ENCODE measurements around the gene SNRPA. TPM values are rescaled to one million over a fixed set of nuclear protein-coding genes. Genes with fewer than 3 reads are reported as not detected.
A peak's percentile ranks its signal among the peaks of the same experiment; 100 is the strongest.
"Not testable (repeated sequence)": the region's sequence is repeated elsewhere in the genome, so short reads cannot be mapped to it uniquely, and the experiment has no call there.

The SNRPA gene
- total and polyA plus RNA-seq, 4 donors: 26.7 to 49.1 (median 43.8) TPM

GRCh38 chr19:40783711-40784110, 32.7 kb downstream of the SNRPA start:
- Histone ChIP-seq H3K4me3 (ENCODE audit: low read length in 2 of 2) (no peak overlapping the region), H3K27me3 (ENCODE audit: control insufficient read depth in 1 of 2, insufficient read depth in 2 of 2, low read length in 1 of 2) (no peaks in the 10 kb centered on the region), H3K9me3 (ENCODE audit: control insufficient read depth, low read length) (no peaks in the 10 kb centered on the region), H3K27ac (ENCODE audit: low read depth in 1 of 2, low read length in 2 of 2) (no peak overlapping the region), H3K36me3 (ENCODE audit: control insufficient read depth in 1 of 2, insufficient read depth in 2 of 2, low read length in 1 of 2) (peaks cover 0 to 2% of the 10 kb centered on the region in 2 donors), H3K4me1 (ENCODE audit: control insufficient read depth in 1 of 2, insufficient read depth in 2 of 2, low read length in 2 of 2) (no peaks in the 10 kb centered on the region)
- DNase-seq: no peak
- WGBS, 2 donors: 88 to 92% methylated on average over 14 of the region's 14 CpGs
- no peak for ATAC-seq (ENCODE audit: low FRiP score)
- intact Hi-C loops (cut with DNase I): no loop called here

DNA sequence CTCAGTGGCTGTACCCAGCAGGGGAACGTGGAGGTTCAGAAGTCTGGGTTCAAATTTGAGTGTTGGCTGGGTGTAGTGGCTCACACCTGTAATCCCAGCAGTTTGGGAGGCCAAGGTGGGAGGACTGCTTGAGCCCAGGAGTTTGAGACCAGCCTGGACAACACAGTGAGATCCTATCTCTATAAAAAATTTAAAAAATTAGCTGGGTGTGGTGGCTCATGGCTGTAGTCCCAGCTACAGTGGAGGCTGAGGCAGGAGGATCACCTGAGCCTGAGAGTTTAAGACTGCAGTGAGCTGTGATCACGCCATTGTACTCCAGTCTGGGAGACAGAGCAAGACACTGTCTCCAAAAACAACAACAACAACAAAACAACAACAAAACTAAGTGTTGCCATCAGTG, 33.1 kb downstream of the SNRPA start:
- H3K36me3 ChIP-seq (ENCODE audit: control insufficient read depth in 1 of 2, insufficient read depth in 2 of 2, low read length in 1 of 2); H3K27ac ChIP-seq (ENCODE audit: low read depth in 1 of 2, low read length in 2 of 2); H3K27me3 ChIP-seq (ENCODE audit: control insufficient read depth in 1 of 2, insufficient read depth in 2 of 2, low read length in 1 of 2); H3K4me3 ChIP-seq (ENCODE audit: low read length in 2 of 2); H3K9me3 ChIP-seq (ENCODE audit: control insufficient read depth, low read length); ATAC-seq (ENCODE audit: low FRiP score); H3K4me1 ChIP-seq (ENCODE audit: control insufficient read depth in 1 of 2, insufficient read depth in 2 of 2, low read length in 2 of 2); DNase-seq; intact Hi-C loops (cut with DNase I): not testable (repeated sequence)
- WGBS, 2 donors: 96 to 97% methylated on average over 2 of the region's 2 CpGs

DNA sequence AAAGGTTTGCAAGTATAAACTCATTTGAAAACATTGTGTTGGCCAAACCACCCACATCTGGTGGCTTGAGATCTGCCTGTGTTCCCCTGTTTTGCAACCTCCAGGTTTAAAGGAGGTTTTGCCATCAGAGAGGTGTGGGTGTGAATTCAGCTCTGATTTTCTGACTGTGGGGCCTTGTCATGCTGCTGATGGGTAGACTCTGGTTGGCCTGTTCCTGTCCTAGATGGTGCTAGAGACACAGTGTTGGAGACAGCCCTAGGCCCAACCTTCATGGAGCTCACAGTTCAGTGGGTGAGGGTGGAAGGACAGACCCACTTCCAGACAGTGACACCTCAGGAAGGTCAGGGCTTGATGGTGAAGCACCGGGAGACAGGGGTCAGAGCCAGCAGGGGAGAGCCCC, 34.5 kb downstream of the SNRPA start:
- Histone ChIP-seq H3K9me3 (ENCODE audit: control insufficient read depth, low read length) (no peaks in the 10 kb centered on the region), H3K27me3 (ENCODE audit: control insufficient read depth in 1 of 2, insufficient read depth in 2 of 2, low read length in 1 of 2) (no peaks in the 10 kb centered on the region), H3K27ac (ENCODE audit: low read depth in 1 of 2, low read length in 2 of 2) (peak overlapping the region in 1 of 2 donors; percentile 42), H3K4me3 (ENCODE audit: low read length in 2 of 2) (no peak overlapping the region), H3K36me3 (ENCODE audit: control insufficient read depth in 1 of 2, insufficient read depth in 2 of 2, low read length in 1 of 2) (peaks cover 0 to 2% of the 10 kb centered on the region in 2 donors), H3K4me1 (ENCODE audit: control insufficient read depth in 1 of 2, insufficient read depth in 2 of 2, low read length in 2 of 2) (no peaks in the 10 kb centered on the region)
- ATAC-seq (ENCODE audit: low FRiP score) (no peak), DNase-seq (no peak)
- WGBS, 2 donors: 68 to 87% methylated on average over 1 of the region's 1 CpG
- intact Hi-C loops (cut with DNase I): no loop called here

DNA sequence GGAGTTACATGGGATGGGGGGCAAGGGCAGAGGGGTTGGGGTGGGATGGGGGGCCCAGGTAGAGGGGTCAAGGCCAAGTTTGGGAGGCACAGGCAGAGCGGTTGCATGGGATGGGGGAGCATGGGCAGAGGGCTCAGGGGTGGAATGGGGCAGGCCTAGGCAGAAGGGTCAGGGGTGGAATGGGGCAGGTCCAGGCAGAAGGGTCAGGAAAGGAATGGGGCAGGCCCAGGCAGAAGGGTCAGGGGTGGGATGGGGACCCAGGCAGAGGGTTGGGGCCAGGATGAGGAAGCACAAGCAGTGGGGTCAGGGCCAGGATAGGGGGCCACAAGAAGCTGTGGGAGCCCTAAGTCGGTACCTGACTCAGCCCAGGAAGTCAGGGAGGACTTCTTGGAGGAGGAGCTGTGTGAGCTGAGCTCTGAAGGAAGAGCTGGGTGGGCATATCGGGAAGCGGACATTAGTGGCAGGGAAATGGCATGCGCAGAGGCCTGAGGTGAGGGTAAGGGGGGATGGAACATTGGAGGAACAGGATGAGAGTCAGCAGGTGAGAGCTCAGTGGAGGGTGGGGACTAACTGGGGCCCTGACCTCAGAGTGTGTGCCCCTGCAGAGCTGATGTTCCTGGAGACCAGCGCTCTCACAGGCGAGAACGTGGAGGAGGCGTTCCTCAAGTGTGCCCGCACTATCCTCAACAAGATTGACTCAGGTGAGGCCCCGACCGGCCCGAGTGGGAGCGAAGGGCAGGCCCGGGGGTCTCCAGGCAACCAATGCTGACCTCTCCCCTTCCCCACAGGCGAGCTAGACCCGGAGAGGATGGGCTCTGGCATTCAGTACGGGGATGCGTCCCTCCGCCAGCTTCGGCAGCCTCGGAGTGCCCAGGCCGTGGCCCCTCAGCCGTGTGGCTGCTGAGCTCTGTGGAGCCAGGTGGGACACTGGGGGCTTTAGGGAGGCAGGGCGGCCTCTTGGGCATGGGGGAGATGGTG, 35.3 kb downstream of the SNRPA start:
- Histone ChIP-seq H3K9me3 (ENCODE audit: control insufficient read depth, low read length) (no peaks in the 10 kb centered on the region), H3K36me3 (ENCODE audit: control insufficient read depth in 1 of 2, insufficient read depth in 2 of 2, low read length in 1 of 2) (peaks cover 0 to 2% of the 10 kb centered on the region in 2 donors), H3K27me3 (ENCODE audit: control insufficient read depth in 1 of 2, insufficient read depth in 2 of 2, low read length in 1 of 2) (no peaks in the 10 kb centered on the region), H3K4me1 (ENCODE audit: control insufficient read depth in 1 of 2, insufficient read depth in 2 of 2, low read length in 2 of 2) (no peaks in the 10 kb centered on the region), H3K4me3 (ENCODE audit: low read length in 2 of 2) (no peak overlapping the region), H3K27ac (ENCODE audit: low read depth in 1 of 2, low read length in 2 of 2) (no peak overlapping the region)
- intact Hi-C loops (cut with DNase I): no loop called here
- WGBS, 2 donors: 92 to 93% methylated on average over 25 of the region's 25 CpGs
- ATAC-seq (ENCODE audit: low FRiP score) (peak; percentile 55), DNase-seq (no peak)

GRCh38 chr19:40791349-40791748, 40.3 kb downstream of the SNRPA start:
- Histone ChIP-seq H3K4me3 (ENCODE audit: low read length in 2 of 2) (no peak overlapping the region), H3K27ac (ENCODE audit: low read depth in 1 of 2, low read length in 2 of 2) (peak overlapping the region in 1 of 2 donors; percentile 86), H3K27me3 (ENCODE audit: control insufficient read depth in 1 of 2, insufficient read depth in 2 of 2, low read length in 1 of 2) (no peaks in the 10 kb centered on the region), H3K36me3 (ENCODE audit: control insufficient read depth in 1 of 2, insufficient read depth in 2 of 2, low read length in 1 of 2) (peaks cover 0 to 2% of the 10 kb centered on the region in 2 donors), H3K9me3 (ENCODE audit: control insufficient read depth, low read length) (no peaks in the 10 kb centered on the region), H3K4me1 (ENCODE audit: control insufficient read depth in 1 of 2, insufficient read depth in 2 of 2, low read length in 2 of 2) (peaks cover 0 to 3% of the 10 kb centered on the region in 2 donors)
- ATAC-seq (ENCODE audit: low FRiP score) (peak; percentile 68), DNase-seq (no peak)
- intact Hi-C loops (cut with DNase I): no loop called here
- 10 to 14% methylated on average over 7 of the region's 7 CpGs for WGBS, 2 donors

DNA sequence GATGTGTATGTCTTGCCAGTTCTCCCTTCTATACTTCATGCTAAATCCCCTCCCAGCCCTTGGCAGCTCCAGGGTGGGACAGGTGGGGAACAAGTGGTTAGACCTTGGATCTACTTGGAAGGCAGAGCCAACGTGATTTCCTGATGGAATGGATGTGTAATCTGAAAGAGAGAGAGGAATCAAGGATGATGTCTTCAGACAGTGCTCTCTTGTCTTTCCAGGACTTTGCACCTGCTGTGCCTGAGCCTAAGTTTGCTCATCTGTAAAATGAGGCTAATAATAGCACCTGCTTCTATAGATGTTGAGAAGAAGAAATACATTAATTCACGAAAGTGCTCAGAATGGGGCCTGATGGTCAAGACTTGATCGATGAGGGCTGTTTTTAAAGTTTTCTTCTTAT, 41.0 kb downstream of the SNRPA start:
- DNase-seq: no peak
- WGBS, 2 donors: 62 to 67% methylated on average over 3 of the region's 3 CpGs
- H3K4me3 ChIP-seq (ENCODE audit: low read length in 2 of 2): no peak overlapping the region
- H3K27ac ChIP-seq (ENCODE audit: low read depth in 1 of 2, low read length in 2 of 2): peak overlapping the region; percentile 2 to 48
- H3K36me3 ChIP-seq (ENCODE audit: control insufficient read depth in 1 of 2, insufficient read depth in 2 of 2, low read length in 1 of 2): no peaks in the 10 kb centered on the region
- no peaks in the 10 kb centered on the region for H3K9me3 ChIP-seq (ENCODE audit: control insufficient read depth, low read length)
- ATAC-seq (ENCODE audit: low FRiP score): no peak
- intact Hi-C loops (cut with DNase I): no loop called here
- H3K4me1 ChIP-seq (ENCODE audit: control insufficient read depth in 1 of 2, insufficient read depth in 2 of 2, low read length in 2 of 2): peaks cover 0 to 3% of the 10 kb centered on the region in 2 donors
- H3K27me3 ChIP-seq (ENCODE audit: control insufficient read depth in 1 of 2, insufficient read depth in 2 of 2, low read length in 1 of 2): no peaks in the 10 kb centered on the region

- Histone ChIP-seq H3K4me1 (ENCODE audit: control insufficient read depth in 1 of 2, insufficient read depth in 2 of 2, low read length in 2 of 2) (peaks cover 0 to under 1% of the 10 kb centered on the region in 2 donors), H3K9me3 (ENCODE audit: control insufficient read depth, low read length) (no peaks in the 10 kb centered on the region), H3K27me3 (ENCODE audit: control insufficient read depth in 1 of 2, insufficient read depth in 2 of 2, low read length in 1 of 2) (no peaks in the 10 kb centered on the region), H3K27ac (ENCODE audit: low read depth in 1 of 2, low read length in 2 of 2) (peak overlapping the region; percentile 6 to 81), H3K4me3 (ENCODE audit: low read length in 2 of 2) (no peak overlapping the region), H3K36me3 (ENCODE audit: control insufficient read depth in 1 of 2, insufficient read depth in 2 of 2, low read length in 1 of 2) (peaks cover 0 to 4% of the 10 kb centered on the region in 2 donors)
- intact Hi-C loops (cut with DNase I): loop anchor here (5.0 kb wide), 2 partner anchors 45 to 80 kb away; partner anchors contain the start of genes ACTMAP (in 1 of the 2), COQ8B (in 1 of the 2), ITPKC (in 1 of the 2) and SNRPA (in 1 of the 2)
- peak; percentile 44 to 58 for DNase-seq
- ATAC-seq (ENCODE audit: low FRiP score): no peak
- 90 to 93% methylated on average over 14 of the region's 14 CpGs for WGBS, 2 donors
Measured at GRCh38 chr19:40797166-40797962, 46.4 kb downstream of the SNRPA start.

- Histone ChIP-seq H3K9me3 (ENCODE audit: control insufficient read depth, low read length) (no peaks in the 10 kb centered on the region), H3K27me3 (ENCODE audit: control insufficient read depth in 1 of 2, insufficient read depth in 2 of 2, low read length in 1 of 2) (no peaks in the 10 kb centered on the region), H3K4me3 (ENCODE audit: low read length in 2 of 2) (peak overlapping the region; percentile 21 to 40), H3K4me1 (ENCODE audit: control insufficient read depth in 1 of 2, insufficient read depth in 2 of 2, low read length in 2 of 2) (no peaks in the 10 kb centered on the region), H3K36me3 (ENCODE audit: control insufficient read depth in 1 of 2, insufficient read depth in 2 of 2, low read length in 1 of 2) (peaks cover 0 to 4% of the 10 kb centered on the region in 2 donors), H3K27ac (ENCODE audit: low read depth in 1 of 2, low read length in 2 of 2) (peak overlapping the region; percentile 6 to 81)
- peak; percentile 31 for ATAC-seq (ENCODE audit: low FRiP score)
- WGBS, 2 donors: 8 to 9% methylated on average over 28 of the region's 28 CpGs
- intact Hi-C loops (cut with DNase I): loop anchor here (2.0 to 5.0 kb wide), 3 partner anchors 46 to 81 kb away; partner anchors contain the start of genes ACTMAP (in 2 of the 2), SNRPA (in 2 of the 2), COQ8B (in 1 of the 2) and ITPKC (in 1 of the 2)
- DNase-seq: peak; percentile 83 to 84
Measured at GRCh38 chr19:40797963-40798682, 47.1 kb downstream of the SNRPA start.
